ENCODE data around the gene FAM72B.
"Not testable (repeated sequence)": the region's sequence is repeated elsewhere in the genome, so short reads cannot be mapped to it uniquely, and the experiment has no call there.

The FAM72B gene

GRCh38 chr1:121184290-121185127 lies at the start of gene FAM72B, which contains the start of gene SRGAP2C:
FAM72B (minus strand) TSS chr1:121184340; CDS start chr1:121183489, 851 bp downstream.
SRGAP2C (plus strand) TSS chr1:121184975; CDS start chr1:121187447, 2,472 bp downstream.
- peak within 1 kb of the TSS; percentile 94 for H3K4me3 Mint-ChIP-seq
- not testable (repeated sequence) for H3K4me1 Mint-ChIP-seq (ENCODE audit: low read depth); H3K36me3 Mint-ChIP-seq (ENCODE audit: low read depth); H3K9me3 Mint-ChIP-seq; H3K27me3 Mint-ChIP-seq (ENCODE audit: low read depth)
- peak within 1 kb of the TSS; percentile 89 for H3K27ac Mint-ChIP-seq

GRCh38 chr1:121232445-121233125 lies 48.4 kb upstream of the FAM72B start:
- not testable (repeated sequence) for H3K9me3 Mint-ChIP-seq; H3K27ac Mint-ChIP-seq; H3K4me3 Mint-ChIP-seq; H3K36me3 Mint-ChIP-seq (ENCODE audit: low read depth); H3K4me1 Mint-ChIP-seq (ENCODE audit: low read depth); H3K27me3 Mint-ChIP-seq (ENCODE audit: low read depth)

- not testable (repeated sequence) for H3K4me1 Mint-ChIP-seq (ENCODE audit: low read depth); H3K27me3 Mint-ChIP-seq (ENCODE audit: low read depth); H3K27ac Mint-ChIP-seq; H3K9me3 Mint-ChIP-seq; H3K4me3 Mint-ChIP-seq; H3K36me3 Mint-ChIP-seq (ENCODE audit: low read depth)
Observed at GRCh38 chr1:121230636-121231035, 46.5 kb upstream of the FAM72B start.

GRCh38 chr1:121227544-121228330 lies 43.6 kb upstream of the FAM72B start:
- not testable (repeated sequence) for H3K4me3 Mint-ChIP-seq; H3K4me1 Mint-ChIP-seq (ENCODE audit: low read depth); H3K9me3 Mint-ChIP-seq; H3K36me3 Mint-ChIP-seq (ENCODE audit: low read depth); H3K27ac Mint-ChIP-seq; H3K27me3 Mint-ChIP-seq (ENCODE audit: low read depth)

- not testable (repeated sequence) for H3K36me3 Mint-ChIP-seq (ENCODE audit: low read depth); H3K4me3 Mint-ChIP-seq; H3K27me3 Mint-ChIP-seq (ENCODE audit: low read depth); H3K4me1 Mint-ChIP-seq (ENCODE audit: low read depth); H3K9me3 Mint-ChIP-seq; H3K27ac Mint-ChIP-seq
Observed at GRCh38 chr1:121226925-121227324, 42.8 kb upstream of the FAM72B start.

GRCh38 chr1:121226295-121226904 lies 42.3 kb upstream of the FAM72B start:
- not testable (repeated sequence) for H3K27me3 Mint-ChIP-seq (ENCODE audit: low read depth); H3K4me3 Mint-ChIP-seq; H3K9me3 Mint-ChIP-seq; H3K36me3 Mint-ChIP-seq (ENCODE audit: low read depth); H3K27ac Mint-ChIP-seq; H3K4me1 Mint-ChIP-seq (ENCODE audit: low read depth)

GRCh38 chr1:121224714-121225113 lies 40.6 kb upstream of the FAM72B start:
- not testable (repeated sequence) for H3K27me3 Mint-ChIP-seq (ENCODE audit: low read depth); H3K4me3 Mint-ChIP-seq; H3K9me3 Mint-ChIP-seq; H3K4me1 Mint-ChIP-seq (ENCODE audit: low read depth); H3K36me3 Mint-ChIP-seq (ENCODE audit: low read depth); H3K27ac Mint-ChIP-seq

- not testable (repeated sequence) for H3K27me3 Mint-ChIP-seq (ENCODE audit: low read depth); H3K36me3 Mint-ChIP-seq (ENCODE audit: low read depth); H3K4me3 Mint-ChIP-seq; H3K4me1 Mint-ChIP-seq (ENCODE audit: low read depth); H3K9me3 Mint-ChIP-seq; H3K27ac Mint-ChIP-seq
Observed at GRCh38 chr1:121221770-121222169, 37.6 kb upstream of the FAM72B start.

GRCh38 chr1:121216676-121217075 lies 32.5 kb upstream of the FAM72B start:
- not testable (repeated sequence) for H3K4me1 Mint-ChIP-seq (ENCODE audit: low read depth); H3K27me3 Mint-ChIP-seq (ENCODE audit: low read depth); H3K9me3 Mint-ChIP-seq; H3K4me3 Mint-ChIP-seq; H3K27ac Mint-ChIP-seq; H3K36me3 Mint-ChIP-seq (ENCODE audit: low read depth)

GRCh38 chr1:121215699-121216417 lies 31.7 kb upstream of the FAM72B start:
- not testable (repeated sequence) for H3K36me3 Mint-ChIP-seq (ENCODE audit: low read depth)

GRCh38 chr1:121214544-121215156 lies 30.5 kb upstream of the FAM72B start:
- not testable (repeated sequence) for H3K9me3 Mint-ChIP-seq; H3K27me3 Mint-ChIP-seq (ENCODE audit: low read depth); H3K4me1 Mint-ChIP-seq (ENCODE audit: low read depth); H3K4me3 Mint-ChIP-seq; H3K36me3 Mint-ChIP-seq (ENCODE audit: low read depth); H3K27ac Mint-ChIP-seq

More at GRCh38 chr1:121215699-121216417, 31.7 kb upstream of the FAM72B start:
- H3K4me1 Mint-ChIP-seq (ENCODE audit: low read depth); H3K27me3 Mint-ChIP-seq (ENCODE audit: low read depth); H3K27ac Mint-ChIP-seq; H3K4me3 Mint-ChIP-seq; H3K9me3 Mint-ChIP-seq: not testable (repeated sequence)

- not testable (repeated sequence) for H3K4me1 Mint-ChIP-seq (ENCODE audit: low read depth); H3K9me3 Mint-ChIP-seq; H3K27me3 Mint-ChIP-seq (ENCODE audit: low read depth); H3K36me3 Mint-ChIP-seq (ENCODE audit: low read depth); H3K4me3 Mint-ChIP-seq; H3K27ac Mint-ChIP-seq
Observed at GRCh38 chr1:121213491-121213890, 29.4 kb upstream of the FAM72B start.

- not testable (repeated sequence) for H3K4me1 Mint-ChIP-seq (ENCODE audit: low read depth); H3K36me3 Mint-ChIP-seq (ENCODE audit: low read depth); H3K4me3 Mint-ChIP-seq; H3K27me3 Mint-ChIP-seq (ENCODE audit: low read depth); H3K9me3 Mint-ChIP-seq; H3K27ac Mint-ChIP-seq
Observed at GRCh38 chr1:121210778-121211177, 26.6 kb upstream of the FAM72B start.

- H3K4me1 Mint-ChIP-seq (ENCODE audit: low read depth); H3K9me3 Mint-ChIP-seq; H3K36me3 Mint-ChIP-seq (ENCODE audit: low read depth); H3K4me3 Mint-ChIP-seq; H3K27me3 Mint-ChIP-seq (ENCODE audit: low read depth); H3K27ac Mint-ChIP-seq: not testable (repeated sequence)
Observed at GRCh38 chr1:121208375-121208774, 24.2 kb upstream of the FAM72B start.
